UCSD-AML1 (cell line): Measurements from ENCODE around the gene ATG4C.
"Not testable (repeated sequence)": the region's sequence is repeated elsewhere in the genome, so short reads cannot be mapped to it uniquely, and the experiment has no call there.

ENCODE experiments used
- DNase-seq: peaks from one replicate; lab custom pipeline; 2025; ENCODE audit not compliant: unreplicated experiment; lab: John Stamatoyannopoulos, UW

The ATG4C gene

DNA sequence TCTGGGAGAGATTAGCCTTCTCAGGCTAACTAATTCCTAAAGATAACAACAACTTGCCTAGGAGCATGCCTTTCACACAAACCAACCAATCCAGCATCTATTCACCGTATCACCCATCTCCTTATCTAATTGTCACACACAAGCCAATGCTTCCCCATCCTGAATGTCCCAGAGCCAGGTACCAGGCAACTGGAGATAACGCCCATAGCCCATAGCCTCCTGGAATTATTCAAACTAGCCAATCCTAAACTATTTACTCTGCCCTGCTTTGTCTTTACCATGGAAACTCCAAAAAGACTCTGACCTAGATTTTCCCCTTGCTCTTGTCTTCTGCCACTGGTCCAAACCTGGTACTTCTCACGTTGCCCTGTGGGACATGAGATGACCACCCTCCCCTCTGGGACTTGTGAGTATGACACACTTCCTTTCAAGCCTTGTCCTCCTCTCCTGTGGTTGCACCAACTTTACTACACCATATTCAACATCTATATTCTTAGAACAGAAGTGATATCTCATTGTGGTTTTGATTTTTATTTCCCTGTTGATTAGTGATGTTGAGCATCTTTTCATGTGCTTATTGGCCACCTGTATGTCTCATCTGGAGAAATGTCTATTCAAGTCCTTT is 8.8 kb upstream of the ATG4C start:
- no peak for DNase-seq

DNA sequence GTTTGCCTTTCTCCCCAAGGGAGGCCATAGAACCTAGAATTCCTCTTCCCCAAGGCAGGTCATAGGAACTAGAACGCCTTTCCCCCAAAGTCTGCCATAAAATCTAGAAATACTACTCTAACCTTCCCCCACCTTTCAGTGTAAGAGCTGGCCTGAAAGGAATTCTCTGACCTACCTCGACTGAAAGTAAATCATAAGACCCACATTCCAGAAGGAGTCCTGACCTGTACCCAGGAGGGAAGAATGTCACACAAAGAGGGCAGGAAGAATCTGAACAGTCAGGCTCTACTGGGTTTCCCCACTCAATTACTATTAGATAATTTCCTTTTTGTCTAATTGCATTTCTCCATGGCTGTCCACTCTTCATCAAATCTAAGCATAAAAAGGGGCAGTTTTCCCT is 5.7 kb upstream of the ATG4C start:
- no peak for DNase-seq

DNA sequence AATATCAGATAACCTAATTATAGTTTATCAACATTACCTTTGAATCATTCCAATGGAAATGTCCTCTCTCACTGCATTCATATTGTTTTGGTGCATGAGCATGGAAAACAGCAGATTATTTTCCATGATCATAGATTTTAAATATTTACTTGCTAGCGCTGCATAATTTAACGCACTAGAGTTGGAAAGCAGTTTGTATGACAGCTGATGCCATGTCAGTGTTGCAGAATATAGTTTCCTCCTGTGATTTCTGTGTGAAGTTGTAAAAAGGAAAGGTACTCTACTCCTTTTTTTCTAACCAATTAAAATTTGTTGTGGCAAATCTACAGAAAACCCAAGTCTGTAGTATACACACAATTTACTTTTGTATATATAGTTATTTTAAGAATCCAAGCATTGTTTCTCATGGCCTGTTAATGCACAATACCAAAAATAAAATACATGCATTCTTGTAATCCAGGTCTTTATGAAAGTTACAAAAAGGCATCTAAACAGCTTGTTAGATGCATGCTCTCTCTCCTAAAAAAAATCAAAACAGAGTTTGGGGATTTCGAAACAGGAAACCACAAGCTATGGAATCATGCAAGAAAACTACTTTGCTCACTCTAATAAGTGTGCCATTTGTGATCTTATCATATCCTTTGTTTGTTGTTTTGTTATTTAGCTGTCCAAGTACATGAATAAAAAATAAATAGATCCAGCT is 1.9 kb upstream of the ATG4C start:
- no peak for DNase-seq

DNA sequence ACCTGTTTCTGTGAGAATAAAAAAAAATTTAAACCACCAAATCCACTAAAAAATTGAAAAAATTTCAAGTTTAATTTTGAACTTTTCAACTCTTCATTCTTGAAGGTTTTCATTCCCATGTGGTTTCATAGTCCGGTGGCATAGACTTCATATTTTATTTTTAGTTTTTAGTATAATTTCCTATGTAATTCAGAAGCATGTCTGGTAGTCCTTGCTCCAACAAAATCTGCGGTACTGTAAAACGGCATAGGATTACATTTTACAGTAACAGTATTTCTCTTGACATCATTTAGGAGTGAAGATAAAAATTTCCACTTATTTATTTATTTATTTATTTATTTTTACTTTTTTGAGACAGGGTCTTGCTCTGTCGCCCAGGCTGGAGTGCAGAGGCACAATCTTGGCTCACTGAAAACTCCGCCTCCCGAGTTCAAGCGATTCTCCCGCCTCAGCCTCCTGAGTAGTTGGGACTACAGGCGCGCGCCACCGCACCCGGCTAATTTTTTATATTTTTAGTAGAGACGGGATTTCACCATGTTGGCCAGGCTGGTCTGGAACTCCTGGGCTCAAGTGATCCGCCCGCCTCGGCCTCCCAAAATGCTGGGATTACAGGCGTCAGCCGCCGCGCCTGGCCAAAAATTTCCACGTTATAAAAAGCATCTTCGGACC is 1.3 kb upstream of the ATG4C start:
- not testable (repeated sequence) for DNase-seq

DNA sequence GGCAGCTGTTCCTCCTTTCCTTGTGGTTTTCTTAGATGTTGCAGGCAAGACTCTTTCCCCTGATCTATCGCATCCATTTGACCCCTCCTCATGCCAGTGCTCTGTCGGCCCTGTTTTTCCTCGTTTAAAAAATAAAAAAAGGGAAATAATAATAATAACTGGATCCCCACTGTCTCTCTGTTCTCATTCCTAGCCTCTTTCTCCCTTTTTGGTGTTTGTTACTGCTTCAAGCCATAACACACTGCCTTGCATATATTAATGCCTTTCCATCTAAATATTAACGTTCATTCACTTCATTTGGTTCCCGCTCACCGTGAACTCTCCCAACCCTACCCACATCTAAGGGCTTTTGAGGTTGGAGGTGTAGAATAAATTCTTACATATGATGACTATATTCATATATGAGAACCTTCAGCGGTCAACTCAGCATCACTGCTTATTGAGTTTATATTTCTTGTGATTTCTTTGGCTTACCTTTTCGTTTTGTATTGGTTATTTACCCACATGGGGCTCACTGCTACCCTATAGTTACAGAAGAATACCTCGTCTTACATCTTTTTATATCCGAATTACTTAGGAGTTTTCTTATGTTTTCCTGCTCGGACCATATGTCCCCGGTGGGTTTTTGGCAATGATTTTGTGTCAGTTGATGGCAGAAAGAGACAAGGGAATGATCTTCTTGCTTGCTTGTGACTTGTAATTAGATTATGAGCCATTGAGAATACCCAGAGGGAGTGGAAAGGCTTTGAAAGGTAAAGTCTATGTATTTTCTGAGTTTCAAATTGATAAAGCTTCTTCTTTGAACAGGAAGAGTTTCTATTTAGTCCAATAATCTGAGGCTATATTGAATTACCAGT is 805 bp downstream of the ATG4C start:
- no peak for DNase-seq

DNA sequence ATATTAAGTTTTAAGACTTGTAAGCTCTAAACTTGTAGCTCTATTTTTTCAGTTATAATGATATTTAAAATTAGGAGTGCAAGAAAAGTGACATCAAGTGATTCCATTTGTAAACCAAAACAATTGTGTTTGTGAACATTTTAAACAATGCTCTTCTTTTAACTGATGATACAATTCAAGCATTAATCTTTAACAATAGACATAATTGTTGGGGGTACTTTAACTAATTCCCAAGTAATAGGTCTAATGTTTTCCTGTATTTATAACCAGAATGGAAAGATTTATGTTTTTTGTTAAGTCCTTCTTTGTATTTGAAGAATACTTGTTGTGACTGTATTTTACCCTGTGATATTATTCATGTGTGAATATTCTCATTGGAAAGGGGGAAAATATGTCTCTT is 6.8 kb downstream of the ATG4C start:
- no peak for DNase-seq

DNA sequence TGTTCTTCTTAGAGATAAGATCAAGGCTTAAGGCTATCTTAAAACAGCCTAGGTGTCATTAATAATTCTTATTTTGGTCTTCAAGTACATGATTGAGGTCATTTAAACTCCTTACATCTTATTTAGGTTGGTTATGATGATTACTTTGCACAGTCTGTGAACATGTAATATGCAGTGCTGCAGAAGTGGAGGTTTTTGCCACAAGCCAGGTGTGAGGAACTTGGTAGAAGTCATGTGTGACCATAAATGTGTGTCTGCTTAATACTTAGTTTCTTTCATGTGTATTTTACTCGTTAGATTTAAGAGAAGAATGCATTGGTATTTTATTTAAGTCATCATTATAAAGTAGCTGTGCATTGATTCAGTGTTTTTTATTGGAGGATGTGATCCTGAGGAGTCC is 10.1 kb downstream of the ATG4C start:
- DNase-seq: no peak

DNA sequence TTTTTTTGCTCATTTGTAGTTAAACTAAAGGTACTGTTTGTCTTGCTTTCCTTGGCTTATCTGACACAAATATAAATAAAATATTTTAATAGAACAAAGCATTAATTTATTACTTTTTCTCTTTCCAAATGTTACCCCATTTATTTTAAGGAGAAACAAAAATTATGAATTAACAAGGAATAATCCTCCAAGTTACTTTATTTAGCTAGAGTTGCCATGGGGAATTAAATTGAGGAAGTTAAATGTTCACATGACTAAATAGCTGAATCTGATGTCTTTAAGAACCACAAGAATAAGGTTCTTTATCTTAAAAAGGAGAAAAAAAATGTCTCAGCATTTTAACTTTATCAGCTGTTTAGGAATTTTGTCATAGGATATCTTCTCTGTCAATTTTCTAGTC is 12.3 kb downstream of the ATG4C start:
- DNase-seq: no peak

DNA sequence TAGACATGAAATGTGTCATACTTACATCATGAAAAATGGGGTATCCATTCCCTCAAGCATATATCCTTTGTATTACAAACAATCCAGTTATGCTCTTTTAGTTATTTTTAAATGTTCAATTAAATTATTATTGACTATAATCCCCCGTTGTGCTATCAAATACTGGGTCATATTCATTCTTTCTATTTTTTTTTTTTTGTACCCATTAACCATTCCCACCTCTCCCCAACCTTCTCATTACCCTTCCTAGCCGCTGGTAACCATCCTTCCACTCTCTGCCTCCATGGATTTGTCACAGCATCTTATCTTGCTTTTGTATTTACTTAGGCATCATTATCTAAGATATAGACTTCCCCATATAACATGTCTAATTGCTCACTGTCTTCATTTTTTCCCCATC is 15.8 kb downstream of the ATG4C start:
- no peak for DNase-seq

DNA sequence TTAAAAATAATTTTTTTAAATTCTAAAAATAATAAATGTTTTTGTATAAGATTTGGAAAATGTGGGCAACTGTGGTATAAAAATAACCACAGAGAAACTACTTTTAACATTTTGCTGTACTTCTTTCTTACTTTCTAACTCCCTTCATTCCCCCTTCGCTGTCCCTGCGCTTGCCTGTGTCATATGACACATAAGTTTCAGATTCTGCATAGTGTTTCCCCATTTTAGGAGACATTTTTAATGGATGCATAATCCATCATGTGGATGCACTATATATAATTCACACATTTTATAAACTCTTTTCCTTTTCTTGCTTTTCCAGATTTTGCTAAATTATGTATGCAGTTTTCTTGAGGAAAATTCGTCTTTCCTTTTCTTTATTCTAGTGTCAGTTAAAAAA is 16.3 kb downstream of the ATG4C start:
- DNase-seq: no peak

DNA sequence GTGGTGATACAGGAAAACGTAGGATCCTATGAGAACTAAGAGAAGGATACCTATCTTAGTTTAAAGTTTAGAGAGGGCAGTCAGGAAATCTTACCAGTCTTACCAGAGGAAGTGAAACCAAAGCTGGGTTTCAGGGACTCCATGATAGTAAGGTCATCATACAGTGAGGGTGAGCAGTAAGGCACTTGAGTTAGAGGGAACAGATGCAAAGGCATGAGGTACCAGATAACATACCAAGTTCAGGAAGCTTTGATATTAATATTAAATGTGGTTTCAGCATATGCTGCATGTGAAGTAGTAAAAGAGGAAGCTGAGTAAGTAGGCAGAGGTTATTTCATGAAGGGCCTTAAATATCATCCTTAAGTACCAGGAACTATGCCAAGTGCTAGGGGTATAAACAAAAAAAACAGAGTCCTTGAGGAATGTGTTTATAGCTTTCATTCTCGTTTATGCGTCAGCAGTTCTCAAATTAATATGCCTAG is 16.9 kb downstream of the ATG4C start:
- DNase-seq: no peak

DNA sequence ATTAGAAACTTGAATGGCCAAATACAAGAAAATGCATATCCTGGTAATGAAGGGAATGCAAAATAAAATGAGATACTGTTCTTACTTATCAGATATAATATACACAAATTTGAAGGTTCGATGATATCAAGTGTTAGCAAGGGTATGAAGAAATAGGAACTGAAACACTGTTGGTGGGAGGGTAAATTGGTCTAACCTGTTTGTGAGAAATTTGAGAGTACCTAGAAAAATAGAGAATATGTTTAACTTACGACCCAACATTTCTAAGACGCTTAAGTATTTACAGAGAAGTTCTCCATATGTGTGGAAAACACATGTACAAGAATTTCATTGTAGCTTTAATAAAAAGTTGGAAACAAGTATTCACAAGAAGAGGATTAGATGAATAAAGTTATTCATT is 25.9 kb downstream of the ATG4C start:
- no peak for DNase-seq

DNA sequence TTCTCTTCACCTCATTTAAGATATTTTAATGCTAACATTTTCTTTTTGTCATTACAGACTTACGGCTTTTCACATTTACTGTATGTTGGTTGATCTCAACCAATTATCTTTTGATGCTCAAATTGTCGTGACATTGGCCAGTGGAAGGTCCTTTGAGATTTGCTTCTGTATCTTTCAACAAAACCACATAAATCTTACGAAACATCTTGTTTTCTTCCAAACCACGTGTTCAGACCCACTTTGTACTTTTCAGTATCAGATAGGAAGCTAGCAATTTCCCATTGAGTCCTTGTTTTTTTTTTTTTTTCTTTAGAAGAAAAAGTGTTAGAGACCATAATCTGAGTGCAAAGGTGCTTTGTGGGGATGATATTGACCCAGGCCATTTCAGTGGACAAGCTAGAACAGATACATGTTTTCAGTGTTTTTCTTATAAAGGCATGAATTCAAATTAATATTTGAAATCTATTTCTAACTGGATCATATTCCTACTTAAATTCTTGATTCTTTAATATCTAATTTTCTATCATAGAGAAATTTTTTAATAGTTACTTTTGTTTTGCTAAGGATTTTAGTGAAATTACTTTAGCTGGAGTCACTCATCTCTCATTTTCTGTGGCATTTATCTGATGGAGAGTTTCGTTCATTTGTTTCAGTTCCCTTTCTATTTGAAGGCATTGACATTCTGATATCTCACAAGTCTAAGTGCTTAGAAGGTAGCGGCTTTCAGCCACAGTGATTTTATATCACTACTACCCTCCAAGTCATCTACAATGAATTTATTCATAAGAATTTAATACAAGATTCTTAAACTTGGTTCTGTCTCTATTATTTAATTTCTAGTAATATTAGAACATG is 26.7 kb downstream of the ATG4C start:
- DNase-seq: no peak

DNA sequence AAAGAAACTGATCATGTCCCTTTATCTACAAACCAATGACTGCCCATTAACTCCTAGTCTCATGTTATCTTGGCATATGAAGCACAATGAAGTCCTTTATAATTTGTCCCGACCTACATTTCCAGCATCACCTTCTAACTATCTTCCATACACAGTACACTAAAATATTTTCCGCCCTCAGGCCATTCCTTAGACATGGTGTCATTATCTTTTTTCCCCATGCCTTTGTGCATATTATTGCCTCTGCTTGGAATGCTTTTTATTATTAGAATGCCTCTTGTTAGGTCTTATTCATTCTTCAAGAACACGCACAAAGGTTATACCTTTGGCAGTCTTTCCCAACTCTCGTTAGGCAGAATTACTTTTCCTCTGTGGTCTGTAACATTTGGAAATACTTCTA is 39.6 kb downstream of the ATG4C start:
- DNase-seq: no peak

DNA sequence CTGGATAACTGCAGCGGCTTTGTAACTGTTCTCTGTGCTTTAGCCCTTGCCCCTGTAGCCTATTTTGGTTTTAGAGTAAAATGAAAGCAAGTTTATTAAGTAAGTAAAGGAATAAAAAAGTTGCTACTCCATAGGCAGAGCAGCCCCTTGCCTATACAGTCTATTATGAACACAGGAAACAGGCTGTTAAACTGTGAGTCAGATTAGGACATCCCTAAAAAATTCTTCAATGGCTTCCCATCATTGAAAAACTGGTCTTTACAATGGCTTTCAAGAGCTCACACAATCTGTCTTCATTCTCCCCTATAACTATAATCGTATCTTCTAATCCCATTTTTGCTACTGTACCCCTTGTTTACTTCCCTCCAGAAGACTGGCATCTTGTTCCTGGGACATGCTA is 43.0 kb downstream of the ATG4C start:
- DNase-seq: no peak

DNA sequence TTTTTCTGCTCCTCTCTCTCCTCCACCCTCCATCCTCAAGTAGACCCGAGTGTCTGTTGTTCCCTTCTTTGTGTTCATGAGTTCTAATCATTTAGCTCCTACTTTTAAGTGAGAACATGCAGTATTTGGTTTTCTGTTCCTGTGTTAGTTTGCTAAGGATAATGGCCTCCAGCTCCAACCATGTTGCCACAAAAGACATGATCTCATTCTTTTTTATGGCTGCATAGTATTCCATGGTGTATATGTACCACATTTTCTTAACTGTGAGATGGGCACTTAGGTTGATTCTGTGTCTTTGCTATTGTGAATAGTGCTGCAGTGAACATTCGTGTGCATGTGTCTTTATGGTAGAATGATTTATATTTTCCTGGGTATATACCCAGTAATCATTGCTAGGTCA is 43.9 kb downstream of the ATG4C start:
- not testable (repeated sequence) for DNase-seq

DNA sequence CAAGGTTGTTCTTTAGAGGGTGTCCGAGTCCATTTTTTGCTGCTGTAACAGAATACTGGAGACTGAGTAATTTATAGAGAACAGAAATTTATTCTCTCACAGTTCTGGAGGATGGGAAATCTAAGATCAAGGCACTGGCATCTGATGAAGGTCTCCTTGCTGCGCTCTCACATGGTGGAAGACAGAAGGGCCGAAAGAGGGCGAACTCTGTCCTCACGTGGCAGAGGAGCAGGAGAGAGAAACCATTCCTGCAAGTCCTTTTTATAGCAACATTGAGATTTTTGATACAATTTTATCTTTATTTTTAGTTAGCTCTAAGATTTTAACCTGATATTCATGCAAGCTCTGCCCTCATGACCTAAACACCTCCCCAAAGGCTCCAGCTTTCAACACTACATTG is 48.3 kb downstream of the ATG4C start:
- no peak for DNase-seq

DNA sequence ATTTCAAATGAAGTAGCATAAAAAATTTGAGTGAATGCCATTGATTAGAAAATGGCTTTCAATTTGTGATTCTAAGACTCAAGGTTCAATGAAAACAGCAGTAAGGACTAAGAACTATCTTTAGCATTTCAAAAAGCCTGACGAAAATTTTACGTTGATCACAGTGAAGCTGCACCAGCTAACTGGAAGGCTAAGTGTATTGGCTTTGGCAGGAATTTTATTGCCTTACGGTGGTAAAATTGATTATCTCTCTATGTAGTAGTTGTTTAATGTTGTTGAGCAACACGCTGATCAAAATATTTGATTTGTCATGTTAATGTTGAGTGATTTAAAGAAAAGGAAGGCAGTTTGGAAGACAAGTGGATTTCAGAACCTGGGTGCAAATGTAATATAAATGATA is 49.6 kb downstream of the ATG4C start:
- DNase-seq: no peak

DNA sequence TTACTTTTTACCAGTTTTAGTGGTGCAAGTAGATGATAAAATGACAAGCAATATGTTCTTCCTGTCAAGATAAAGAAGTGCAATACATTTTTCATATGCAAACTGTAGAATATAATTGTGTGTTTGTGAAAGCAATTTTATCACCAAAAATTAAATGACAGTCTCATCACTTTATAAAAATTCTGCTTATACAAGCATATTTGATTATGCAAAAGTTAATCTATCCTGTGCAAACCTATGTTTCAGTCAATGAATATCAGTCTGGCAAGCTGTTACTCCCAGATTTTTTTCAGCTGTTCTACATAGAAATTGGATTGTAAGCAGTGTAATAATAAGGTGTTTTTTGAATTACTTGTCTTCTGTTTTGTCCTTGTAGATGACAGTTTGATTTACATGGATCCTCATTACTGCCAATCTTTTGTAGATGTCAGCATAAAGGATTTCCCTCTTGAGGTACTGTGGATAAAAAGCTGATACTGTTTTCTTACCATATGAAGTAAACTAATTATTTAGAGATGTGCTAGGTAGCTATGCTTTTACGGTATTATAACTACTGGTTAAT is 50.5 kb downstream of the ATG4C start:
- DNase-seq: no peak

DNA sequence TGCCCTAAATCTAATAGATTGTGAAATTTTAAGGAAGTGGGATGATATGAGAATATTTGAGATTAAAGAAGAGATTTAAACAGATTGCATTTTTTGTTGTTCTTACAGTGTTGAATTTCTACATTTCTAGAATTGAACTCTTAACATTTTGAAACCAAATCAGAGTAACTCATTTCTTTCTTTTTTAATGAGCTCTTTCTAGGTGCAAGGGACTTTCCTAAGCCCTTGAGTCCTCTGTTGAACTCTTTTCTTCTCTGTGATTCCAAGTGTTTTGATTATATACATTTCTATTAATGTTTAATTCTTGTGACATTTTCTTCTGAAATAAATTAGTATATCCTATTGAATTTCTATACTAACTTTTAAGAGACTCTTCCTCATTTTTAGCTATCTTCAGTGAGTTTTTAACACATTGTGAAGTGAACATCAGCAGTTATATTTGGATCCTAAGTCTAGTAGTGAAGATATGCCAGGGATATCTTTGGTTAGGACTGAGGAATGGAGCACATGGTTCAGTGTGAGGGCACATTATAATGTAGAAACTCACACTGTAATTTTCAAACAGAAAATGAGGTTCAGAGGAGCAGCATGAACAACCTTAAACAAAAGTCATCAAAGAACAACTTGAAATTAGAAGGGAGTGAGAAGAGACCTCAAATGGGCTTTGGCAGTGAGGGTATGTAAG is 53.1 kb downstream of the ATG4C start:
- DNase-seq: no peak
